Measurements from ENCODE around the gene ANKRD39.

DNA sequence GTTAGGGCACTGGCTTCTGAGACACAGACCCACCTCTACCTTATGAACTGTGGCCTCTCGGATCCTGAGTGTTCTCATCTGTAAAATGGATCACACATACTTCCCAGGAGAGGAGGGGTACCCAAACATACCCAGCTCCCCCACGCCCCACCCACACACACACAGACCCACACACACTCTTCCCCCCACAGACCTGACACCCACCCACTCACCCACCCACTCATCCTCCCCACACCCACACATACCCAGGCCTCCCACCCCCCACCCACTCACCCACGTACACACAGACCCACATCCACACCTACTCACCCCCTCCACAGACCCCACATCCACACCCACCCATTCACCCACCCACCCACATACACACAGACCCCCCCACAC lies 36.3 kb upstream of the ANKRD39 start:
- TF ChIP-seq CTCF (conservative IDR thresholded peaks at IDR 0.05; ENCODE audit: low read depth, low read length): no peak
- TF ChIP-seq POLR2A (IDR thresholded peaks at IDR 0.05; ENCODE audit: low read depth, low read length): no peak
- TF ChIP-seq MAFK (IDR thresholded peaks at IDR 0.05; ENCODE audit: low read depth, low read length): no peak
- no peak for TF ChIP-seq MXI1 (IDR thresholded peaks at IDR 0.05; ENCODE audit: borderline replicate concordance, low read depth, low read length)
- no peak for TF ChIP-seq USF2 (IDR thresholded peaks at IDR 0.05; ENCODE audit: low read depth, low read length)
- no peak for TF ChIP-seq RFX5 (IDR thresholded peaks at IDR 0.05; ENCODE audit: low read depth, low read length)
- no peak for TF ChIP-seq FOS (IDR thresholded peaks at IDR 0.05; ENCODE audit: low read depth, low read length)
- no peak for TF ChIP-seq BHLHE40 (IDR thresholded peaks at IDR 0.05; ENCODE audit: low read depth, low read length)
- TF ChIP-seq RAD21 (IDR thresholded peaks at IDR 0.05; ENCODE audit: low read length): no peak
- TF ChIP-seq RCOR1 (IDR thresholded peaks at IDR 0.05; ENCODE audit: insufficient replicate concordance, low read length): no peak
- TF ChIP-seq, protein P1, sequence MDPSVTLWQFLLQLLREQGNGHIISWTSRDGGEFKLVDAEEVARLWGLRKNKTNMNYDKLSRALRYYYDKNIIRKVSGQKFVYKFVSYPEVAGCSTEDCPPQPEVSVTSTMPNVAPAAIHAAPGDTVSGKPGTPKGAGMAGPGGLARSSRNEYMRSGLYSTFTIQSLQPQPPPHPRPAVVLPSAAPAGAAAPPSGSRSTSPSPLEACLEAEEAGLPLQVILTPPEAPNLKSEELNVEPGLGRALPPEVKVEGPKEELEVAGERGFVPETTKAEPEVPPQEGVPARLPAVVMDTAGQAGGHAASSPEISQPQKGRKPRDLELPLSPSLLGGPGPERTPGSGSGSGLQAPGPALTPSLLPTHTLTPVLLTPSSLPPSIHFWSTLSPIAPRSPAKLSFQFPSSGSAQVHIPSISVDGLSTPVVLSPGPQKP (IDR thresholded peaks at IDR 0.05; ENCODE audit: borderline replicate concordance, low read depth, low read length): no peak

All from IMR-90 (cell line).